ENCODE measurements around the gene INPP5J. TPM values are rescaled to one million over a fixed set of nuclear protein-coding genes. Genes with fewer than 3 reads are reported as not detected.

The INPP5J gene
- total and polyA plus RNA-seq, 2 of the 13 experiments (the other 11 are each of a cell fraction or from before 2014, with no cell fraction given), result 0.24 to 1.1 TPM

GRCh38 chr22:31143038-31143437, 20.3 kb downstream of the INPP5J start:
- no TSS peak for BruUV-seq (replicated peaks)
- H3K9ac ChIP-seq (ENCODE audit: insufficient read depth, low read depth, low read length), result no peak overlapping the region
- H3K9me3 ChIP-seq (ENCODE audit: low read length), result no peaks in the 10 kb centered on the region
- no peak for FAIRE-seq
- ChIA-PET POLR2A (no interaction called here), CTCF (ENCODE audit: low intra/inter-chr PET ratio, low total read pairs) (no interaction called here)
- H3K4me1 ChIP-seq (ENCODE audit: insufficient read depth, low read length), result no peaks in the 10 kb centered on the region
- 31% methylated on average over 3 of the region's 3 CpGs for WGBS (ENCODE audit: low lambda C conversion rate)
- no peaks in the 10 kb centered on the region for H3K36me3 ChIP-seq (replicated peaks in 1 of 2; ENCODE audit: control insufficient read depth in 1 of 2, insufficient read depth in 2 of 2, low read length in 2 of 2)
- H3K4me3 ChIP-seq (replicated peaks in 1 of 3; ENCODE audit: insufficient read depth in 1 of 3, low read depth in 2 of 3, low read length in 3 of 3), result no peak overlapping the region
- no peaks in the 10 kb centered on the region for H3K79me2 ChIP-seq (ENCODE audit: insufficient read depth, low read length)
- no peak overlapping the region for H2AFZ ChIP-seq (ENCODE audit: low read length)
- H3K27me3 ChIP-seq (ENCODE audit: control insufficient read depth in 1 of 2, insufficient read depth in 2 of 2, low read length in 2 of 2), result peaks cover 6 to 45% of the 10 kb centered on the region in 2 experiments; a peak in 4 of 5 replicates
- in situ Hi-C loops (cut with HindIII; ENCODE audit: extremely low pct_ligation_motif_present, low pct_unique_long_range_greater_than_20kb) (loop anchor here (5.0 to 10.0 kb wide), 2 partner anchors 41 to 178 kb away; partner anchors contain the start of genes MORC2 and TUG1), intact Hi-C loops (cut with micrococcal nuclease; ENCODE audit: unreplicated experiment) (no loop called here)
- no peak for DNase-seq (ENCODE audit: low spot score)
- no peak overlapping the region for H3K27ac ChIP-seq (ENCODE audit: extremely low read length, insufficient read depth, low read length)
- no peak overlapping the region for H3K4me2 ChIP-seq (ENCODE audit: low read depth, low read length)
- TF ChIP-seq ZNF441 (CRISPR knock-in tag; IDR thresholded peaks at IDR 0.05; ENCODE audit: borderline replicate concordance) (no peak), KLF9 (CRISPR knock-in tag; IDR thresholded peaks at IDR 0.05; ENCODE audit: low read depth) (no peak), SIX1 (CRISPR knock-in tag; IDR thresholded peaks at IDR 0.05; ENCODE audit: borderline replicate concordance) (no peak), ISX (CRISPR knock-in tag; conservative IDR thresholded peaks at IDR 0.05) (no peak), ISL2 (CRISPR knock-in tag; IDR thresholded peaks at IDR 0.05) (no peak), MTF1 (CRISPR knock-in tag; IDR thresholded peaks at IDR 0.05) (no peak), TAF1 (CRISPR knock-in tag; IDR thresholded peaks at IDR 0.05) (no peak), ZMYM4 (CRISPR knock-in tag; IDR thresholded peaks at IDR 0.05) (no peak), ZNF207 (IDR thresholded peaks at IDR 0.05; ENCODE audit: borderline replicate concordance) (no peak), ZSCAN22 (CRISPR knock-in tag; IDR thresholded peaks at IDR 0.05) (no peak), ZBTB42 (CRISPR knock-in tag; IDR thresholded peaks at IDR 0.05) (no peak)
- TF ChIP-seq, protein P1, sequence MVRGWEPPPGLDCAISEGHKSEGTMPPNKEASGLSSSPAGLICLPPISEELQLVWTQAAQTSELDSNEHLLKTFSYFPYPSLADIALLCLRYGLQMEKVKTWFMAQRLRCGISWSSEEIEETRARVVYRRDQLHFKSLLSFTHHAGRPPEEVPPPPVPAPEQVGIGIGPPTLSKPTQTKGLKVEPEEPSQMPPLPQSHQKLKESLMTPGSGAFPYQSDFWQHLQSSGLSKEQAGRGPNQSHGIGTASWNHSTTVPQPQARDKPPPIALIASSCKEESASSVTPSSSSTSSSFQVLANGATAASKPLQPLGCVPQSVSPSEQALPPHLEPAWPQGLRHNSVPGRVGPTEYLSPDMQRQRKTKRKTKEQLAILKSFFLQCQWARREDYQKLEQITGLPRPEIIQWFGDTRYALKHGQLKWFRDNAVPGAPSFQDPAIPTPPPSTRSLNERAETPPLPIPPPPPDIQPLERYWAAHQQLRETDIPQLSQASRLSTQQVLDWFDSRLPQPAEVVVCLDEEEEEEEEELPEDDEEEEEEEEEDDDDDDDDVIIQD (CRISPR knock-in tag; IDR thresholded peaks at IDR 0.05; ENCODE audit: low read depth), result no peak
- no peak for ATAC-seq
- no peaks in the 10 kb centered on the region for H4K20me1 ChIP-seq (ENCODE audit: insufficient read depth, low read length)
